ENCODE data around the gene PRADC1.

DNA sequence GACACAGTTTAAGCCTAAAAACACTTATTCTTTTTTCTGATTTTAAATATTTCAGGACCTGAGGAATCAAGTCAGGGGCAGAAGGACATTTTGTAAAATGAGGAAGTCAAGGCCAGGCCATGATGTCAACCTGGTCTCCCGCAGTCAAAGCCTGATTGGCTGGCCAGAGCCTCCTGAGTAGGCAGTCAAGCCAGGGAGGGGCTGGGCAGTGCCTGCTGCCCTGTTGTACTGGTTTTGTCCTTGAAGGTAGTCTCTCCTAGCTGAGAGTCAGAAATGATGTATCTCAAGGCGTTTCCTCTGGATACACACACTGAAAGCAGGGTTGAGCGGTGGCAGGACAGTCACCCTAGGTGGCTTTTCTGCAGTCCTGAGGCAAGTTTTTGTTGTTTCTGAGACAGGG, 20.9 kb upstream of the PRADC1 start:
- TF ChIP-seq POLR2AphosphoS5 (IDR thresholded peaks at IDR 0.05): no peak
- TF ChIP-seq, protein P1, sequence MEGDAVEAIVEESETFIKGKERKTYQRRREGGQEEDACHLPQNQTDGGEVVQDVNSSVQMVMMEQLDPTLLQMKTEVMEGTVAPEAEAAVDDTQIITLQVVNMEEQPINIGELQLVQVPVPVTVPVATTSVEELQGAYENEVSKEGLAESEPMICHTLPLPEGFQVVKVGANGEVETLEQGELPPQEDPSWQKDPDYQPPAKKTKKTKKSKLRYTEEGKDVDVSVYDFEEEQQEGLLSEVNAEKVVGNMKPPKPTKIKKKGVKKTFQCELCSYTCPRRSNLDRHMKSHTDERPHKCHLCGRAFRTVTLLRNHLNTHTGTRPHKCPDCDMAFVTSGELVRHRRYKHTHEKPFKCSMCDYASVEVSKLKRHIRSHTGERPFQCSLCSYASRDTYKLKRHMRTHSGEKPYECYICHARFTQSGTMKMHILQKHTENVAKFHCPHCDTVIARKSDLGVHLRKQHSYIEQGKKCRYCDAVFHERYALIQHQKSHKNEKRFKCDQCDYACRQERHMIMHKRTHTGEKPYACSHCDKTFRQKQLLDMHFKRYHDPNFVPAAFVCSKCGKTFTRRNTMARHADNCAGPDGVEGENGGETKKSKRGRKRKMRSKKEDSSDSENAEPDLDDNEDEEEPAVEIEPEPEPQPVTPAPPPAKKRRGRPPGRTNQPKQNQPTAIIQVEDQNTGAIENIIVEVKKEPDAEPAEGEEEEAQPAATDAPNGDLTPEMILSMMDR (IDR thresholded peaks at IDR 0.05): no peak

All from breast epithelium (tissue), 3 donors.